Immature natural killer cell (primary cell): Measurements from ENCODE around the gene TMEM69. TPM values are rescaled to one million over a fixed set of nuclear protein-coding genes. Genes with fewer than 3 reads are reported as not detected.
A peak's percentile ranks its signal among the peaks of the same experiment; 100 is the strongest.

Experiments
- DNase-seq, 3 donors: peaks; one replicate each; pipeline ENCODE4 v3.0.0; 2022; ENCODE audit warnings: mixed read lengths in 1 of 3
- H3K27ac Mint-ChIP-seq, 6 donors: one replicate each; pipeline ENCODE4 v1.8.0; 2020; ENCODE audit warnings: mixed read lengths in 6 of 6, mild to moderate bottlenecking in 5 of 6, inconsistent platforms in 4 of 6, moderate library complexity in 3 of 6
- H3K27me3 Mint-ChIP-seq, 3 donors: one replicate each; pipeline ENCODE4 v1.8.0; 2020 to 2021; ENCODE audit warnings: low read depth in 3 of 3, mild to moderate bottlenecking in 3 of 3, mixed read lengths in 3 of 3, moderate library complexity in 3 of 3, inconsistent platforms in 1 of 3
- H3K36me3 Mint-ChIP-seq, 3 donors: one replicate each; pipeline ENCODE4 v1.8.0; 2020; ENCODE audit warnings: mixed read lengths in 3 of 3, inconsistent platforms in 2 of 3, mild to moderate bottlenecking in 2 of 3
- H3K4me1 Mint-ChIP-seq, 2 donors: one replicate each; pipeline ENCODE4 v1.8.0; 2020; ENCODE audit warnings: inconsistent platforms in 2 of 2, mild to moderate bottlenecking in 2 of 2, mixed read lengths in 2 of 2, moderate library complexity in 1 of 2
- H3K4me3 Mint-ChIP-seq, 5 donors: one replicate each; pipeline ENCODE4 v1.8.0; 2020; ENCODE audit warnings: mild to moderate bottlenecking in 5 of 5, mixed read lengths in 5 of 5, inconsistent platforms in 3 of 5, moderate library complexity in 3 of 5
- H3K9me3 Mint-ChIP-seq, 6 donors: one replicate each; pipeline ENCODE4 v1.8.0; 2020; ENCODE audit warnings: mild to moderate bottlenecking in 6 of 6, mixed read lengths in 6 of 6, inconsistent platforms in 4 of 6, moderate library complexity in 3 of 6
- polyA plus RNA-seq, 3 donors: library from polyadenylated mRNA; unstranded; fragments of 300-500 nt; fragmentation: Illumina TruSeq; gene quantifications; one replicate each; pipeline ENCODE4 v1.2.3, GENCODE V29; 2021

Gene TMEM69
- 10 to 100 TPM; 15.2 to 33.7 (median 26.7) TPM for polyA plus RNA-seq

GRCh38 chr1:45687754-45688740, at the start of gene TMEM69:
Gene TMEM69 (plus strand): TSS chr1:45688181. CDS start chr1:45691069, 2,888 bp downstream.
- Mint-ChIP-seq H3K36me3 (peaks cover 0 to 4% (median 0%) of the 10 kb centered on the region in 3 donors), H3K27me3 (peaks cover 8 to 23% (median 21%) of the 10 kb centered on the region in 3 donors), H3K4me1 (peaks cover 36 to 58% of the 10 kb centered on the region in 2 donors), H3K27ac (peak within 1 kb of the TSS; percentile 99 to 100 (median 100)), H3K4me3 (peak within 1 kb of the TSS; percentile 97 to 99 (median 97)), H3K9me3 (no peaks in the 10 kb centered on the region)
- peak; percentile 84 to 86 (median 85) for DNase-seq

- Mint-ChIP-seq H3K36me3 (peaks cover 6 to 13% (median 11%) of the 10 kb centered on the region in 3 donors), H3K9me3 (no peaks in the 10 kb centered on the region), H3K27me3 (no peaks in the 10 kb centered on the region), H3K4me1 (peaks cover 0 to 6% of the 10 kb centered on the region in 2 donors), H3K27ac (peak overlapping the region in 2 of 6 donors; percentile 41 to 52), H3K4me3 (no peak overlapping the region)
- no peak for DNase-seq
Measured at GRCh38 chr1:45640293-45640692, 47.7 kb upstream of the TMEM69 start.

- H3K4me3 Mint-ChIP-seq: no peak overlapping the region
- DNase-seq: no peak
- H3K27ac Mint-ChIP-seq: peak overlapping the region in 3 of 6 donors; percentile 9 to 25 (median 17)
- no peaks in the 10 kb centered on the region for H3K27me3 Mint-ChIP-seq
- H3K36me3 Mint-ChIP-seq: peaks cover 6 to 13% (median 13%) of the 10 kb centered on the region in 3 donors
- peaks cover 0 to 12% of the 10 kb centered on the region in 2 donors for H3K4me1 Mint-ChIP-seq
- no peaks in the 10 kb centered on the region for H3K9me3 Mint-ChIP-seq
Measured at GRCh38 chr1:45643321-45643720, 44.7 kb upstream of the TMEM69 start.

- peaks cover 0 to 12% of the 10 kb centered on the region in 2 donors for H3K4me1 Mint-ChIP-seq
- no peak overlapping the region for H3K4me3 Mint-ChIP-seq
- H3K9me3 Mint-ChIP-seq: no peaks in the 10 kb centered on the region
- DNase-seq: no peak
- peak overlapping the region in 3 of 6 donors; percentile 18 to 40 (median 31) for H3K27ac Mint-ChIP-seq
- peaks cover 6 to 15% (median 13%) of the 10 kb centered on the region in 3 donors for H3K36me3 Mint-ChIP-seq
- no peaks in the 10 kb centered on the region for H3K27me3 Mint-ChIP-seq
Measured at GRCh38 chr1:45643978-45644377, 44.0 kb upstream of the TMEM69 start.

- no peaks in the 10 kb centered on the region for H3K27me3 Mint-ChIP-seq
- no peaks in the 10 kb centered on the region for H3K9me3 Mint-ChIP-seq
- H3K4me3 Mint-ChIP-seq: no peak overlapping the region
- H3K27ac Mint-ChIP-seq: no peak overlapping the region
- H3K4me1 Mint-ChIP-seq: peaks cover 0 to 12% of the 10 kb centered on the region in 2 donors
- peaks cover 6 to 15% (median 13%) of the 10 kb centered on the region in 3 donors for H3K36me3 Mint-ChIP-seq
- no peak for DNase-seq
Measured at GRCh38 chr1:45644661-45645060, 43.3 kb upstream of the TMEM69 start.

- Mint-ChIP-seq H3K36me3 (peaks cover 3 to 18% (median 14%) of the 10 kb centered on the region in 3 donors), H3K27ac (peak overlapping the region in 2 of 6 donors; percentile 11 to 38), H3K4me1 (peaks cover 3 to 24% of the 10 kb centered on the region in 2 donors), H3K27me3 (no peaks in the 10 kb centered on the region), H3K9me3 (no peaks in the 10 kb centered on the region), H3K4me3 (no peak overlapping the region)
- no peak for DNase-seq
Measured at GRCh38 chr1:45647248-45648021, 40.5 kb upstream of the TMEM69 start.

- no peaks in the 10 kb centered on the region for H3K9me3 Mint-ChIP-seq
- H3K4me1 Mint-ChIP-seq: peaks cover 3 to 12% of the 10 kb centered on the region in 2 donors
- no peak overlapping the region for H3K27ac Mint-ChIP-seq
- peaks cover 10 to 56% (median 22%) of the 10 kb centered on the region in 3 donors for H3K36me3 Mint-ChIP-seq
- H3K27me3 Mint-ChIP-seq: no peaks in the 10 kb centered on the region
- no peak for DNase-seq
- H3K4me3 Mint-ChIP-seq: no peak overlapping the region
Measured at GRCh38 chr1:45654540-45655280, 33.3 kb upstream of the TMEM69 start.

GRCh38 chr1:45656573-45657226, 31.3 kb upstream of the TMEM69 start:
- DNase-seq: no peak
- peaks cover 7 to 51% (median 24%) of the 10 kb centered on the region in 3 donors for H3K36me3 Mint-ChIP-seq
- no peaks in the 10 kb centered on the region for H3K9me3 Mint-ChIP-seq
- no peaks in the 10 kb centered on the region for H3K27me3 Mint-ChIP-seq
- no peak overlapping the region for H3K4me3 Mint-ChIP-seq
- H3K4me1 Mint-ChIP-seq: peaks cover 2 to 10% of the 10 kb centered on the region in 2 donors
- peak overlapping the region in 1 of 6 donors; percentile 17 for H3K27ac Mint-ChIP-seq

GRCh38 chr1:45658171-45658570, 29.8 kb upstream of the TMEM69 start:
- Mint-ChIP-seq H3K4me1 (peaks cover 7 to 21% of the 10 kb centered on the region in 2 donors), H3K27me3 (no peaks in the 10 kb centered on the region), H3K36me3 (peaks cover 7 to 42% (median 24%) of the 10 kb centered on the region in 3 donors), H3K27ac (peak overlapping the region in 1 of 6 donors; percentile 74), H3K9me3 (no peaks in the 10 kb centered on the region), H3K4me3 (no peak overlapping the region)
- DNase-seq: no peak

GRCh38 chr1:45659222-45659621, 28.8 kb upstream of the TMEM69 start:
- H3K9me3 Mint-ChIP-seq: no peaks in the 10 kb centered on the region
- H3K36me3 Mint-ChIP-seq: peaks cover 7 to 42% (median 24%) of the 10 kb centered on the region in 3 donors
- no peaks in the 10 kb centered on the region for H3K27me3 Mint-ChIP-seq
- H3K4me3 Mint-ChIP-seq: no peak overlapping the region
- no peak overlapping the region for H3K27ac Mint-ChIP-seq
- no peak for DNase-seq
- H3K4me1 Mint-ChIP-seq: peaks cover 11 to 27% of the 10 kb centered on the region in 2 donors

- peaks cover 14 to 33% of the 10 kb centered on the region in 2 donors for H3K4me1 Mint-ChIP-seq
- no peak for DNase-seq
- peaks cover 7 to 32% (median 19%) of the 10 kb centered on the region in 3 donors for H3K36me3 Mint-ChIP-seq
- no peak overlapping the region for H3K27ac Mint-ChIP-seq
- H3K9me3 Mint-ChIP-seq: no peaks in the 10 kb centered on the region
- no peaks in the 10 kb centered on the region for H3K27me3 Mint-ChIP-seq
- no peak overlapping the region for H3K4me3 Mint-ChIP-seq
Measured at GRCh38 chr1:45660336-45660735, 27.6 kb upstream of the TMEM69 start.

GRCh38 chr1:45666836-45667235, 21.1 kb upstream of the TMEM69 start:
- H3K4me1 Mint-ChIP-seq: peaks cover 43 to 79% of the 10 kb centered on the region in 2 donors
- no peak for DNase-seq
- peak overlapping the region in 1 of 6 donors; percentile 36 for H3K27ac Mint-ChIP-seq
- peaks cover 0 to 1% (median 1%) of the 10 kb centered on the region in 3 donors for H3K27me3 Mint-ChIP-seq
- H3K36me3 Mint-ChIP-seq: no peaks in the 10 kb centered on the region
- H3K9me3 Mint-ChIP-seq: no peaks in the 10 kb centered on the region
- H3K4me3 Mint-ChIP-seq: no peak overlapping the region
